Jurkat, Clone E6-1 (cell line): ENCODE results near the gene MTHFD2L.
A peak's percentile ranks its signal among the peaks of the same experiment; 100 is the strongest.
"Not testable (repeated sequence)": the region's sequence is repeated elsewhere in the genome, so short reads cannot be mapped to it uniquely, and the experiment has no call there.

Experiments used
- DNase-seq: peaks from one replicate; pipeline ENCODE4 v3.0.0-alpha.2; 2011; ENCODE audit warnings: low read depth, low spot score
- H3K4me3 ChIP-seq: 2 replicates; pipeline ENCODE4 v1.5.1; 2011; ENCODE audit warnings: mild to moderate bottlenecking, low read length, control low read depth, moderate library complexity

The MTHFD2L gene

DNA sequence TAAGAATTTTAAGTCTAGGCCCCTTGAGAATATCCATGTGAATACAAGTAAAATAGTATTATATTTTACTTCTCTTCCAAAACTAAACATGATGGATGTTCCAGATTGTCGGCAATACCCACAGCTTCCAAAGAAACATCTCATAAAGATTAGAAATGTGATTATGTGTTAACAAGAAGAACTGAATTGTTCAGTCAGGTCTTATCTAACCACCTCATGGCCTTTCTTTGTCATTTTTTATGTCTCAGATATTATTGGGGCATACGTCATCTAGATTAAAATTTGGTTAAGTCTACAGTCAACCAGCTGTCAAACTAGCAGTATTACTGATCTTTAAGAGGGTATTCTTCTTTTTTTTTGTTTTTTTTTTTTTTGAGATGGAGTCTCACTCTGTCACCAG lies 160.4 kb downstream of the MTHFD2L start:
- no peak for DNase-seq
- H3K4me3 ChIP-seq: no peak overlapping the region

DNA sequence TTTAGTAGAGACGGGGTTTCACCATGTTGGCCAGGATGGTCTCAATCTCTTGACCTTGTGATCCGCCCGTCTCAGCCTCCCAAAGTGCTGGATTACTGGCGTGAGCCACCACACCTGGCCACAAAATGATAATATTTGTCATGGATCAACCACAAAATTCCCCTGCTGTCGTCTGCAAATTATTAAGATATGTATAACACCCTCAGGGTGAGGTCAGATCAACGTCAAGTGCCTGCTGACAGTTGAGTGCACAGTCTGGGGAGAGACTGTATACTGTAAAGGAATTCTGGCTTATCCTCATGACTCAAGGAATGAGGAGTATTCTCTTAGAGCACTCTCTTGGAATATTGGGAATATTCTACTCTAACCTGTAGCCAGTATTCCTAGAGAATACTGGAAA lies 161.6 kb downstream of the MTHFD2L start:
- DNase-seq: no peak
- H3K4me3 ChIP-seq: no peak overlapping the region

DNA sequence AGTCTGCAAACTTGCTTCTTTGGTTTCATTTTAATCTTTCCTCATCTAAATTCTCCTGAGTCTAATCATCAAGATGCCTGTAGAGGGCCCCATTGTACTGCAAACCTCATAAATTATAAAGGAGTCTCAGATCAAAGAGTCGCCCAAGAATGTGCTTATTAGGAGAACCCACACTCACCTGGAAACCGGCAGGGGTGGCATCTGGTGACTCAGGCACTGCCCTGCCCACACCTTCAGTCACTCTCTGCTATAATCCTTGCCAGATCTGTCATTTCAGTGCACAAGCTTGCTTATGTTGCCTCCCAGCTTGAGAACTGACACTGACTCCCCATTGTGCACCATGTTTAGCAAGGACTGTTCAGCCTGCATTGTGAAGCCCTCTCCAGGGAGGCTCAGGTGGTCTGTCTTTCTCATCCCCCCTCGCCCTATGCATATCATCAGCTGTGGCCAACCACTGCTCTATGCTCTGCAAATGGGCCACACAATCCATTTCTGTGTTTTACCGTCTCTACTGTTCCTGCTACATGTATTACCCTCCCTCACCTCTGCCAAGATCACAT lies 162.7 kb downstream of the MTHFD2L start:
- H3K4me3 ChIP-seq: no peak overlapping the region
- DNase-seq: peak; percentile 62

DNA sequence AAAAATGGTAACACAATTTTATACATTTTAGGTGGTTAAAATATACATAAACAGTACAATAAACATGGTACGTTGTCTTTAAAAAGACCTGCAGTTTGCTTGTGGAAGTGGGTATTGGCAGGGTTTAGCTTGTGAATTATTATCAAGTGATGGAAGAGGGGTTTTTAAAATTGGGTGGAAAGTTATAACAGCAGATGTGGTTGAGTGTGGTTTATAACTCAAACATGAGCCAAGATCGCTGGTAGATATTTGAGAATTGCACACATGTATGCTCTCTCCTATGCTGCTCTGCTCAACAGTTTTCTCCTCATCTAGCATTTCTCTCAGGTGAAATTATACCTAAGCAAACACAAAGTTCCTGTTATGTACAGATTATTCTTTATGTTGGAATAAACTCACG lies 164.4 kb downstream of the MTHFD2L start:
- DNase-seq: no peak
- no peak overlapping the region for H3K4me3 ChIP-seq

DNA sequence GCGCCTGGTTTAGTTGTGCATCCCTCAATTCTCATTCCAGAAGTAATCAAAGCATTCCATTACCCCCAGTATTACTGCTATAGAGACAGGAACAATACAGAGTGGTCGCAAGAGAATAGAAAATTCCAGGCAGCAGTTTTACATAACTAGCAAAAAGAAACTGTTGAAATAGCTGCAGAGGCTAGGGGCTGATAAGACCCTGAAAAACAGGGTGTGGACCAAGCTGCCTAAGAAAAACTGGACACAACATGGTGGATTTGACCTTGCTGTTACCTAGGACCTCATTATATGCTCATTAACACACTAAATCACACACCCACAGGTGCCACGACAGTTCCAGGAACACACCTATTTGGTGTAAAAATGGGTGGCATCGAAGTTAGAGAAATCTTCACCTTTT lies 165.7 kb downstream of the MTHFD2L start:
- H3K4me3 ChIP-seq: no peak overlapping the region
- DNase-seq: no peak

DNA sequence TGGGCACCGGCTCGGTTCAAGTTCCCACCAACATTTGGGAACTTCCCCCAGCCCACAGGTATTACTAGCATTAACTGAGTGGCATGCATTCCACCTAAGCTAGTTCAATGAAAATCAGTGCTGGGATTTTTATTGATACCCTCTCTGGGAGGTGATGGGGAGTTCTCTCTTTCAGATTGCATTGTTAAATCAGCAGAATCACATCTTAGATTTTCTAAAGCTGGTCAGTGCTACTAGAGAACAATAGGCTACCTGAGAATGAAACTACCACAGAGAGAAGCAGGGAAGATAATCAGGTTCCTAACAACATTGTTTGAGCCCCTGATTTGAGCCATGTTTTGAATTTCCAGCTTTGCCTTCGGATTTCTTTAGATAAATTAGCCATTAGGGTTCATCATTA lies 166.3 kb downstream of the MTHFD2L start:
- no peak overlapping the region for H3K4me3 ChIP-seq
- no peak for DNase-seq

DNA sequence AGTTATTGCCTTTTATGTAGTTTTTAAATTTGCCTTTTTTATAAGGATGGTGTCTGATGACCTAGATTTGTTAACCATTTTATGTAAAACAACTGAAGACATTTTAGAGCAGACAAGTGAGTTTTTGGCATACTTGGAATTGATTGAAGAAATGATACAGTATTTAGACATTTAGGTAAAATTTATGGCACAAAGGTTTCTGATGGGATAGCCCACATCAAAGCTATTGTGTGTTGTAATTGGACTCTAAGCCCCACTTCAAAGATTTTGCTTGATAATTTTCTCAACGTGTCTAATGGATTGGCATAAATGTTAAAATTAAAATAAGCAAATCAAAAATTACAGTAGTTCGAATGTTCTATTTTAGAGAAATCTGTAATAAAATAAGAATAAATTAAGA lies 168.0 kb downstream of the MTHFD2L start:
- no peak for DNase-seq
- no peak overlapping the region for H3K4me3 ChIP-seq

DNA sequence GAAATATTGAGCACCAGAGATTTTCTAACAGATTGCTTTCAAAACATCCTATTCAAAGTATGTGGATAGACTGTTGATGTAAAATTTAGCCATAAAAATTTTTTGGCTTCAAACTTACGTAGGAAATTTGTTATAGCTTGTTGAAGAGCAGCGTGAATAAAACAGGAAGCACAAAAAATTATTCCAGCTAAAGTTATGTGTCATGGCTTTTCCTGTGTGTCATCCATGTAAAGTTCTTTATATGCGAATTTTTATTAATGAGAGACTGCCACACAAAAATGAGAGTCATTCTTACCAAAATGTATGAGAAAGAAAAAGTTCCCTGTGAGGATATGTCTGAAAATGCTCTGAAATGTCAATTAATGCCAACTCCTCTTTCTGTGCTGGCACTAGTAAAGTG lies 169.8 kb downstream of the MTHFD2L start:
- no peak for DNase-seq
- H3K4me3 ChIP-seq: no peak overlapping the region

DNA sequence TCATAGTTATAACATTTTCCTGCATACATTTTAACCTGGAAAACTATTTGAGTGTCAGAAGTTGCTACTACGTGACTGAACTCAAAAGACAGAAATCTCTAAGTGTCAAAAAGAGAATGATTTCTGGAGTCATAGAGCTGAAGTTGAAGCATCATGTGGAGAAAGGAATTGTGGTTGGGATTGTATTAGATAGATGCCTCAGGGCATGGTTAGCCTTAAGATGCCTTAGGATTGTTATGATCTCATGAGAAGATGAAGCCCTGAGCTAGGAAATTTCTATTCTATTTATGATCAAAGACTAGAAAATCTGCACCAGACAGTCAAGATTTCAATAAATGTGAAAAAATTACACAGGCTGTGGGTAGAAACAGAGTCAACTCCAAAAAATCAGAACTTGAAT lies 170.6 kb downstream of the MTHFD2L start:
- H3K4me3 ChIP-seq: no peak overlapping the region
- no peak for DNase-seq

DNA sequence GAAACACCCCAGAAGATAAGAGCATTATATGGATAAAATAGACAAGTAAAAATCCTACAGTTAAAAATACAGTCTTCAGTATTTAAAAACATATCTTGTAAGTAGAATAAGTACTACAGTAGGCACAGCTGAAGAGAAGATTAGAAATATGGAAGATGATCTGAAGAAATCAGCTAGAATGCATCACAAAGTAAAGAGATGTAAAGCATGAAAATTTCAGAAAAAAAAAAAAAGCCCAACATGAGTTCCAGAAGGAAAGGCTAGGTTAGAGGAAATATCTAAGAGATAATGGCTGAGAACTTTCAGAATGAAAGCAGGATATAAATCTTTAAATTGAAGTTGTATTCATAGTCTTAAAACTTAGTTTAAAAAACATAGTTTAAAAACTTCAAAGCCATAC lies 171.4 kb downstream of the MTHFD2L start:
- no peak for DNase-seq
- H3K4me3 ChIP-seq: no peak overlapping the region

DNA sequence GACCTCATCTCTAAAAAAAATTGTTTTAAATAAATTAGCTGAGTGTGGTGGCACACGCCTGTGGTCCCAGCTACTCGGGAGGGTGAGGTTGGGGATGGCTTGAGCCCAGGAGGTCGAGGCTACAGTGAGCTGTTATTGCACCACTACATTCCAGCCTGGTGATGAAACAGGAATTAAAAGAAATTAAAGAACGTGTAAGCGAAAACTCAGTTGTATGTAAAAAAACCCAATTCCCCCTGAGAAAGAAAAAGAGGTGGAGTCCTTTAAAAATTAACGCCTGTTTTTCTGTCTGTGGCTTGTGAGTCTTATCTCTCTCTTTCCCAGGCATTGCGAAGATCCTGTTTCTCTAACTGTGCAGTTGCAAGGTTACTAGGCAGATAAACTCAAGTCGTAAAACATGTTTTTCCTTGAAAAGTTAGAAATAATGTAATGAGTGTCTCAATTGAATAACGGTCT lies 172.4 kb downstream of the MTHFD2L start:
- no peak overlapping the region for H3K4me3 ChIP-seq
- no peak for DNase-seq

DNA sequence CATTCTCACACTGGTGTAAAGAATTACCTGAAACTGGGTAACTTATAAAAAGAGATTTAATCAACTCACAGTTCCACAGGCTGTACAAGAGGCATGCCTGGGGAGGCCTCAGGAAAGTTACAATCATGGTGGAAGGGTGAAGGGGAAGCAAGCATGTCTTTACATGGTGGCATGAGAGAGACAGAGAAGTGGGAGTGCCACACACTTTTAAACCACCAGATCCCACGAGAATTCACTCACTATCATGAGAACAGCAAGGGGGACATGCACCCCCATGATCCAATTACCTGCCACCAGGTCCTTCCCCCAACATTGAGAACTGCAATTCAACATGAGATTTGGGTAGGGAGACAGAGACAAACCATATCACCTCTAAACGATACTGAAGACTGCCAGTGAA lies 173.3 kb downstream of the MTHFD2L start:
- no peak for DNase-seq

DNA sequence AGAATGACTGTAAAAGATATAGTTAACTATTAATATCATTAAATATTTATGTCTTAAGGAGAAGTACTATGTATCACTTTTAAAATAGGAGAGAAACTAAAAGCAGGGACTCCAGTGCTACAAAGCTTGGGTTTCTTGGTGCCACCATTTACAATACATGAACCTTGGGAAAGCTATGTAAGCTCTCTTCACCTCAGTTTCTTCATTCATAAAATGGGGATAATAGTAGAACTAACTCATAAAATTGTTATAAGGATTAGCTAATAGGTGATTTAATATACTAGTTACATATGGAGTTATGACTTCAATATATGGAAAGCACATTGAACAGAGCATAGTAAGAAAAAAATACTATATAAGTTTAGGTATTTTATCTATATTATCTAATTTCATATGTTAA lies 174.0 kb downstream of the MTHFD2L start:
- no peak for DNase-seq
- no peak overlapping the region for H3K4me3 ChIP-seq

More for the DNA sequence above, 173.3 kb downstream of the MTHFD2L start:
- no peak overlapping the region for H3K4me3 ChIP-seq

DNA sequence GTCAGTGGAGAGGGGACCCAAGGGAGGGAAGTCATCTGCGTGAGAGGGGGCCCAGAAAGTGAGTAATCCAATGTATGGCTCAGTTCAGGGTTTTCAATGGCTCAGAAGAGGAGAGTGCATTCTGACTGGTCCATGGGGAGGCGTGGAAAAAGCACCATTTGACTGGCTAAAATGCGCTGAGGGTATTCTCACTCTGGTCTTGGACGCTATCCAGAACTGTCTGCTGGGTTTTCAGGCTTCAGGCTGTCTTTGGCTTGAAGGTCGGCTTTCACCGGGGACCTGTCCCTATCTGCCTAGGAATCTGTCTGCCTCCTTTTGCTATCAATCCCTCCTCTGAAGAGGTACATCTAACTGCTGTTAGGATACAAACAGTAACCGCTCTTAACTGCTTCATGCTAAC lies 176.7 kb downstream of the MTHFD2L start:
- DNase-seq: no peak
- no peak overlapping the region for H3K4me3 ChIP-seq

DNA sequence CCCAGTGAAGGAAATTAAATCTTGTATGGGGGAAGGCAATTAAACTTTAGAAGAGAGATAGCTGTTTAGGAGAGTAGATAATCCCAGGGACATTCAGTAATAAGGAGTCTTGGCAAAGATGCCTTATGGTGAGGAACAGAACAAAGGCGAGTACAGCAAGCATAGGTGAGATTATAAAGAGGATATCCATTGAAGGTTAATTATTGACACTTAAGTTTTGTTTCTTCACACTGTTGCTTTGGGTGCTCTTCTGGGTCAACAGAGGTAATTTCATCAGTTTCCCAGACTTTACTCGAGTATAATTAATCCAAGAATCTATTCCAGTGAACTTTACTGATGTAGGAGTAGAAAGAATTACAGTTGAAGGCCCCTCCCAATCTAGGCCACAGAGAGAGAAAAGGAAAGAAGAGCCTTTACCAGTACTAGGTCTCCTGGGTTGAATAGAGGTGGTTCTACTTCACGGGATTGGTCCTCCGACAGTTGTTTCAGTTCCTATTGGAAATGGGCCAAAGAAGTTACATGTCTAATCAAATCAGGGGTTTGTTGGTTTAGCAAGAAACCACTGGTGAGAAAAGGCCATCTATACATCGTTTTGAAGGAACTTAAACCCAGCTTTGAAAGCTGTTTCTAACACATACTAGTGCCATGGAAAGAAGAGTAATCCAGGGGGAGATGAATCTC lies 177.6 kb downstream of the MTHFD2L start:
- no peak for DNase-seq
- H3K4me3 ChIP-seq: no peak overlapping the region

DNA sequence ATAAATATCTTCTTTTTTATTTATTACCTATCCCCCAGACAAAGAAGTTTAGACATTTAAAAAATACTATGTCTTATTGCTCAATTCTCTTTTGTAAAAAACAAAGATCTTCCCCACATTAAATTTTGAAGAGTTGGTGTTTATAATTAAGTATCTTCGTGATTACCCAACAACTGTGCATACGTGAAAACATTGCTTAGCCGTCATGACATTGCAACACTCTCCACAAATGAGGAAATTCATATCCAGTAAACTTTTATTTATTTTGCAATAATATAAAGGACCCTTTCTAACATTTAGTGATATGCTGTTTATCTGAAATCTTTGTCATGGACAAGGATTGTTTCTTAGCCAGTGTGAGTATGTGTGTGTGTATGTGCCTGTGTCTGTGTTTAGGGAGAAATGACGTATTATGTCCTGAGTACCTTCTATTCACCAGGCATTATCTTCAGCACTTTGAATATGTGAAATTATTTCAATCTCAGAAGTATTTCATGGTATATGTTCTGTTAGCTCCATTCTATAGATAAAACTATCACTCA lies 180.9 kb downstream of the MTHFD2L start:
- no peak for DNase-seq
- no peak overlapping the region for H3K4me3 ChIP-seq

DNA sequence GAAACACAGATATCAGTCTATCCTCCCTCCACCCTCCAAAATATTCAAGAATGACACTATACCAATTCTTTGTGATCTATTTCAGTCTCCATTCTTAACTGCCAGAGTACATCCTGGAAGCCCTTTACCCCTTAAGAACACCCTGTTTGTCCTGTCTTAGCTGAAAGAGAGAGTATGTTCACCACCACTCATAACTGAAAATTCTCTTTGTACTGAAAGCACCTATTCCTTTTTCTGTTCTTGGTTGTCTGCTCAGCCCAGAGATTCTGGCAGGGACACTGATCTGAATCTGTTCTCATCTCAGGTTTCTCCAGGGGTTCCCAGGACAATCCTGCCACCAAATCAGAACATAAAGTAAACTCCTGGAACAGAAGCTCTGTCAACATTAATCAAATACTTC lies 181.6 kb downstream of the MTHFD2L start:
- DNase-seq: no peak
- no peak overlapping the region for H3K4me3 ChIP-seq

DNA sequence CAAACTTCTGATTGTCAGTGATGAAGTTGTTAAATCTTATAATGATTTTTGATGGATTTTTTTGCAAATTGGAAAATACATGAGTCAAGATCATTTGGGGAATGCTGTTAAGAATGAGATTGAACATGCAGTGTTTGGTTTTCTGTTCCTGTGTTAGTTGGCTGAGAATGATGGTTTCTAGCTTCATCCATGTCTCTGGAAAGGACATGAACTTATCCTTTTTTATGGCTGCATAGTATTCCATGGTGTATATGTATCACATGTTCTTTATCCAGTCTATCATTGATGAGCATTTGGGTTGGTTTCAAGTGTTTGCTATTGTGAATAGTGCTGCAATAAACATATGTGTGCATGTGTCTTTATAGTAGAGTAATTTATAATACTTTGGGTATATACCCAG lies 182.5 kb downstream of the MTHFD2L start:
- not testable (repeated sequence) for DNase-seq, H3K4me3 ChIP-seq

DNA sequence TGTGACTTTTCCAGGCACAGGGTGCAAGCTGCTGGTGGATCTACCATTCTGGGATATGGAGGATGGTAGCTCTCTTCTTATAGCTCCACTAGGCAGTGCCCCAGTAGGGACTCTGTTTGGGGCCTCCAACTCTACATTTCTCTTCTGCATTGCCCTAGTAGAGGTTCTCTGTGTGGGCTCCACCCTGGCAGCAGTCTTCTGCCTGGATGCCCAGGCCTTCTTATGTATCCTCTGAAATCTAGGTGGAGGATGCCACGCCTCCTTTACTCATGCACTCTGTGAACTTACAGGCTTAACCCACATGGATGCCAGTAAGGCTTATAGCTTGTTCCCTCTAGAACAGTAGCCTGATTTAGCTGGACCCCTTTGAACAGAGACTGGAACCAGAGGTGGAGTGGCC lies 186.1 kb downstream of the MTHFD2L start:
- DNase-seq: no peak
- no peak overlapping the region for H3K4me3 ChIP-seq
